Uterus (tissue), 4 donors: Measurements from ENCODE around the gene GHR. TPM values are rescaled to one million over a fixed set of nuclear protein-coding genes. Genes with fewer than 3 reads are reported as not detected.
A peak's percentile ranks its signal among the peaks of the same experiment; 100 is the strongest.
"Not testable (repeated sequence)": the region's sequence is repeated elsewhere in the genome, so short reads cannot be mapped to it uniquely, and the experiment has no call there.

ENCODE experiments used
- DNase-seq, 2 donors: peaks; one replicate each; pipeline ENCODE4 v3.0.0-alpha.2; 2019 to 2020
- H3K27ac ChIP-seq, 2 donors: fragments of 200-600 bp; sonication (generic); 1 replicate in 1 of 2; 2 replicates in 1 of 2; pipeline ENCODE4 v1.5.1; 2016 to 2018
- H3K27me3 ChIP-seq, 2 donors: fragments of 200-600 bp; sonication (generic); one replicate each; pipeline ENCODE4 v1.5.1; 2018 to 2019; ENCODE audit warnings: control low read depth in 1 of 2
- H3K36me3 ChIP-seq, 2 donors: fragments of 200-600 bp; sonication (generic); one replicate each; pipeline ENCODE4 v1.5.1; 2019; ENCODE audit warnings: control low read depth in 1 of 2
- H3K4me1 ChIP-seq, 2 donors: fragments of 200-600 bp; sonication (generic); one replicate each; pipeline ENCODE4 v1.5.1; 2018 to 2019; ENCODE audit warnings: control low read depth in 1 of 2
- H3K4me3 ChIP-seq, 2 donors: fragments of 200-600 bp; sonication (generic); 1 replicate in 1 of 2; 2 replicates in 1 of 2; pipeline ENCODE4 v1.5.1; 2018 to 2019; ENCODE audit warnings: mild to moderate bottlenecking in 1 of 2
- H3K9me3 ChIP-seq, 2 donors: fragments of 200-600 bp; sonication (generic); one replicate each; pipeline ENCODE4 v1.5.1; 2019; ENCODE audit warnings: control low read depth in 1 of 2
- CTCF ChIP-seq, 4 experiments: fragments of 200-600 bp in 2 of 4; fragments of 450-650 bp in 2 of 4; sonication (generic) in 2 of 4; IDR thresholded peaks; one replicate each; pipeline ENCODE4 v1.5.1; 2016 to 2019; ENCODE audit warnings: antibody characterized with exemption in 4 of 4, mild to moderate bottlenecking in 2 of 4, moderate library complexity in 1 of 4
- POLR2A ChIP-seq, 2 donors: fragments of 450-650 bp; IDR thresholded peaks; one replicate each; pipeline ENCODE4 v1.6.1; 2016; ENCODE audit warnings: antibody characterized with exemption in 2 of 2, mild to moderate bottlenecking in 1 of 2, moderate library complexity in 1 of 2
- intact Hi-C: fragments of 100-400 bp; cut with DNase I; formaldehyde crosslinking; loops from one replicate; pipeline ENCODE4 v1.15.1; 2023; ENCODE audit warnings: low total_unique reads
- total RNA-seq, 4 donors: library from RNA; depleted of rRNA in 3 of 4; stranded (reverse); fragments of >200 nt in 3 of 4; gene quantifications; one replicate each; pipeline versions ENCODE4 v1.1.0 to v1.2.4, GENCODE V29; 2014 to 2023
- donor health status: DM: yes; HTN: yes; CAD: no.

GHR gene
- total RNA-seq, 4 donors from 2014 or later = 1.8 to 19.7 (median 5.6) TPM

GRCh38 chr5:42650084-42650483 lies 226.8 kb downstream of the GHR start:
- no peak for TF ChIP-seq CTCF (IDR thresholded peaks at IDR 0.05)
- no peak for TF ChIP-seq POLR2A (IDR thresholded peaks at IDR 0.05)
- Histone ChIP-seq H3K4me1 (no peaks in the 10 kb centered on the region), H3K27ac (no peak overlapping the region), H3K27me3 (no peaks in the 10 kb centered on the region), H3K36me3 (no peaks in the 10 kb centered on the region), H3K9me3 (no peaks in the 10 kb centered on the region), H3K4me3 (no peak overlapping the region)
- intact Hi-C loops = no loop called here
- no peak for DNase-seq

- Histone ChIP-seq H3K4me3 (no peak overlapping the region), H3K9me3 (no peaks in the 10 kb centered on the region), H3K36me3 (no peaks in the 10 kb centered on the region), H3K27me3 (no peaks in the 10 kb centered on the region), H3K27ac (no peak overlapping the region), H3K4me1 (no peaks in the 10 kb centered on the region)
- no peak for DNase-seq
- intact Hi-C loops = no loop called here
- TF ChIP-seq POLR2A (IDR thresholded peaks at IDR 0.05) (no peak), CTCF (IDR thresholded peaks at IDR 0.05) (no peak)
Observed at GRCh38 chr5:42653705-42654104, 230.5 kb downstream of the GHR start.

GRCh38 chr5:42654645-42655044 lies 231.4 kb downstream of the GHR start:
- DNase-seq = no peak
- no peak for TF ChIP-seq CTCF (IDR thresholded peaks at IDR 0.05)
- TF ChIP-seq POLR2A (IDR thresholded peaks at IDR 0.05) = no peak
- no peaks in the 10 kb centered on the region for H3K27me3 ChIP-seq
- intact Hi-C loops = no loop called here
- no peak overlapping the region for H3K4me3 ChIP-seq
- no peaks in the 10 kb centered on the region for H3K4me1 ChIP-seq
- no peak overlapping the region for H3K27ac ChIP-seq
- no peaks in the 10 kb centered on the region for H3K9me3 ChIP-seq
- H3K36me3 ChIP-seq = no peaks in the 10 kb centered on the region

GRCh38 chr5:42655982-42656650 lies 232.9 kb downstream of the GHR start:
- intact Hi-C loops = no loop called here
- H3K27ac ChIP-seq = no peak overlapping the region
- no peak overlapping the region for H3K4me3 ChIP-seq
- no peak for DNase-seq
- H3K4me1 ChIP-seq = no peaks in the 10 kb centered on the region
- TF ChIP-seq CTCF (IDR thresholded peaks at IDR 0.05) (no peak), POLR2A (IDR thresholded peaks at IDR 0.05) (no peak)
- no peaks in the 10 kb centered on the region for H3K9me3 ChIP-seq
- no peaks in the 10 kb centered on the region for H3K27me3 ChIP-seq
- H3K36me3 ChIP-seq = no peaks in the 10 kb centered on the region

- H3K4me1 ChIP-seq = no peaks in the 10 kb centered on the region
- intact Hi-C loops = no loop called here
Observed at GRCh38 chr5:42656651-42657015, 233.4 kb downstream of the GHR start.

GRCh38 chr5:42659869-42660268 lies 236.6 kb downstream of the GHR start:
- DNase-seq, H3K27ac ChIP-seq, intact Hi-C loops: not testable (repeated sequence)

More at GRCh38 chr5:42656651-42657015, 233.4 kb downstream of the GHR start:
- Histone ChIP-seq H3K27me3 (no peaks in the 10 kb centered on the region), H3K27ac (no peak overlapping the region), H3K9me3 (no peaks in the 10 kb centered on the region), H3K36me3 (no peaks in the 10 kb centered on the region), H3K4me3 (no peak overlapping the region)
- TF ChIP-seq POLR2A (IDR thresholded peaks at IDR 0.05) = no peak
- peak in 2 of 4 experiments; percentile 10 to 29 for TF ChIP-seq CTCF (IDR thresholded peaks at IDR 0.05)
- no peak for DNase-seq

More at GRCh38 chr5:42659869-42660268, 236.6 kb downstream of the GHR start:
- not testable (repeated sequence) for H3K4me1 ChIP-seq, H3K27me3 ChIP-seq, H3K36me3 ChIP-seq, H3K9me3 ChIP-seq, H3K4me3 ChIP-seq
